ENCODE results near the gene TNNT2.

The TNNT2 gene

DNA sequence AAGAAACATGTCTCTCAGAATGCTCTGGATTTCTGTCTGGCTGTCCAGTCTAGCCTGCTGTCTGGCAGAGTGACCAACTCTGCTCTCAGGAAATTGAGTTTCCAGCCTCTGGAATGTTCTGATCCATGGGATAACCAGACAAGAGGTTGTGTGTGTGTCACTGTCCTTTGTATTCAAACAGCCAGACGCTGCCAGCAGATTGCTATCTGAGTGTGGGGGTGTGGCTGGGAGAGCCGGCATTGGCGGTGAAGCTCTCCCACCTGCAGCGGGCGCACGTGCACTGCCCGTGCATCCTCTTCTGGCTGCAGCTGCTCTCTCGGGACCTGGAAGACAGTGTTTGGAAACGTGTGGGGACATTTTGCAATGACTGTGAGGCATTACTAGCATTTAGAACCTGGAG is 68.1 kb downstream of the TNNT2 start:
- intact Hi-C loops (cut with DNase I) = no loop called here
- peak in 14 of 42 donors; percentile 6 to 46 (median 18) for DNase-seq

All from head of caudate nucleus (tissue), 42 donors.